Astrocyte (in vitro differentiated cells and primary cell): ENCODE data around the gene AUTS2. TPM values are rescaled to one million over a fixed set of nuclear protein-coding genes. Genes with fewer than 3 reads are reported as not detected.

Experiments
- DNase-seq: peaks from one replicate; pipeline ENCODE4 v3.0.0-alpha.2; 2010; ENCODE audit warnings: low read depth
- FAIRE-seq: peaks from 2 replicates; lab custom pipeline; 2011; peaks lifted over from hg19 to GRCh38; lab: Jason Lieb, UNC
- H2AFZ ChIP-seq: 2 replicates; pipeline ENCODE4 v1.6.0; 2012; ENCODE audit warnings: low read depth, low read length, inconsistent platforms
- H3K27ac ChIP-seq: 2 replicates; pipeline ENCODE4 v1.5.1; 2011; ENCODE audit warnings: low read depth, low read length, inconsistent platforms
- H3K27me3 ChIP-seq: 2 replicates; pipeline ENCODE4 v1.6.0; 2011; ENCODE audit warnings: low read length, inconsistent platforms; ENCODE audit not compliant: insufficient read depth
- H3K36me3 ChIP-seq: 2 replicates; pipeline ENCODE4 v1.5.1; 2011; ENCODE audit warnings: low read length, inconsistent platforms; ENCODE audit not compliant: insufficient read depth
- H3K4me1 ChIP-seq: 2 replicates; pipeline ENCODE4 v1.5.1; 2011; ENCODE audit warnings: low read length, inconsistent platforms; ENCODE audit not compliant: insufficient read depth
- H3K4me2 ChIP-seq: 2 replicates; pipeline ENCODE4 v1.6.0; 2012; ENCODE audit warnings: low read length, inconsistent platforms
- H3K4me3 ChIP-seq: 2 replicates; pipeline ENCODE4 v1.5.1; 2011; ENCODE audit warnings: low read depth, mild to moderate bottlenecking, low read length, inconsistent platforms; ENCODE audit not compliant: insufficient read depth
- H3K79me2 ChIP-seq: 2 replicates; pipeline ENCODE4 v1.6.0; 2012; ENCODE audit warnings: mild to moderate bottlenecking, low read length, inconsistent platforms; ENCODE audit not compliant: insufficient read depth
- H3K9ac ChIP-seq: 2 replicates; pipeline ENCODE4 v1.6.0; 2012; ENCODE audit warnings: mild to moderate bottlenecking, low read length, inconsistent platforms
- H3K9me3 ChIP-seq: 2 replicates; pipeline ENCODE4 v1.5.1; 2012; ENCODE audit warnings: low read depth, mild to moderate bottlenecking, low read length, inconsistent platforms; ENCODE audit not compliant: insufficient read depth
- H4K20me1 ChIP-seq: 2 replicates; pipeline ENCODE4 v1.6.0; 2012; ENCODE audit warnings: low read length, inconsistent platforms; ENCODE audit not compliant: insufficient read depth
- H3K27ac Mint-ChIP-seq: one replicate; pipeline ENCODE4 v1.8.0; 2021; ENCODE audit warnings: mild to moderate bottlenecking, mixed read lengths; ENCODE audit not compliant: unreplicated experiment
- H3K27me3 Mint-ChIP-seq: one replicate; pipeline ENCODE4 v1.8.0; 2021; ENCODE audit warnings: low read depth, mixed read lengths; ENCODE audit not compliant: unreplicated experiment
- H3K36me3 Mint-ChIP-seq: one replicate; pipeline ENCODE4 v1.8.0; 2021; ENCODE audit warnings: low read depth, mixed read lengths; ENCODE audit not compliant: unreplicated experiment
- H3K4me1 Mint-ChIP-seq: one replicate; pipeline ENCODE4 v1.8.0; 2021; ENCODE audit warnings: low read depth, mixed read lengths; ENCODE audit not compliant: unreplicated experiment
- H3K4me3 Mint-ChIP-seq: one replicate; pipeline ENCODE4 v1.8.0; 2021; ENCODE audit warnings: mild to moderate bottlenecking, moderate library complexity, mixed read lengths; ENCODE audit not compliant: unreplicated experiment
- H3K9me3 Mint-ChIP-seq: one replicate; pipeline ENCODE4 v1.8.0; 2021; ENCODE audit warnings: mild to moderate bottlenecking, mixed read lengths; ENCODE audit not compliant: unreplicated experiment
- EZH2 ChIP-seq: IDR thresholded peaks from 2 replicates; pipeline ENCODE4 v1.6.1; 2012; ENCODE audit warnings: mild to moderate bottlenecking, low read length, inconsistent platforms; ENCODE audit not compliant: insufficient read depth
- total RNA-seq: library from RNA; stranded (reverse); gene quantifications from 2 replicates; pipeline ENCODE4 v1.2.1, GENCODE V29; 2021
- TF ChIP-seq, protein P1 (sequence below): IDR thresholded peaks from 2 replicates; pipeline ENCODE4 v1.5.1; 2011; ENCODE audit warnings: low read depth, mild to moderate bottlenecking, inconsistent platforms, low read length, moderate library complexity; ENCODE audit not compliant: insufficient read depth

AUTS2 gene
- total RNA-seq, 1 donor from 2014 or later, result 73.2 TPM

DNA sequence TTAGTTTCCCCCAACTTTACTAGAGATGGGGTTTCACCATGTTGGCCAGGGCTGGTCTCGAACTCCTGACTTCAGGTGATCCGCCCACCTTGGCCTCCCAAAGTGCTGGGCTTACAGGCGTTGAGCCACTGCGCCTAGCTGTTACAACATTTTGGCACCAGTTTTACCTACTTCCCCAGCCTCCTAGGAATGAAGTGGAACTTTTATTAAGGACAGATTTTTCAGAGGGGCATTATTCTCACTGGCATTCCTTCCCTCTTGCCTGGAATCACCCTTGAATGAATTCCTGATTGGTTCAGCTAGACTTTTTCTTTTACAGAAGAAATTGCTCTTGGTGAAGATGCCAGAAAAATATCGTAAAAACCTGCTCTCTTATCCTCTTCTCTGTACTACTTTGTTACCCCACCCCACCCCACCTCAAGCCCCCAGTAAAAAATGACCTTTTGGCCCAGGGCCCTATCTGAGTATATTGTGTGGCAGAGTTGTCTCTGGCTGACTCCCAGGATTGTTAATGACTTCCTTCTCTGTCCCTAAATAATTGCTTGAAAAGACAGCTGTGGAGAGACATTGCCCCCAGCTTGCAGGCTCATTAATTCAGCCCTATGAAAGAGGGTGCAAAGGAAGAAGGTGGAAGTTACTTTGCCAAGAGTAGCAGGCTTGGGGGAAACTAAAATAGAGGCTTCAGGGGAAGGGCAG lies 189.6 kb downstream of the AUTS2 start:
- no peak for DNase-seq
- Histone ChIP-seq H3K27ac (no peak overlapping the region), H4K20me1 (peaks cover 48% of the 10 kb centered on the region), H3K27me3 (no peaks in the 10 kb centered on the region), H3K4me2 (no peak overlapping the region), H3K36me3 (no peaks in the 10 kb centered on the region), H3K9me3 (no peaks in the 10 kb centered on the region), H3K9ac (no peak overlapping the region), H3K4me1 (peaks cover 6% of the 10 kb centered on the region), H3K4me3 (no peak overlapping the region), H2AFZ (no peak overlapping the region), H3K79me2 (peaks cover 5% of the 10 kb centered on the region)
- no peak for TF ChIP-seq EZH2
- TF ChIP-seq, protein P1, sequence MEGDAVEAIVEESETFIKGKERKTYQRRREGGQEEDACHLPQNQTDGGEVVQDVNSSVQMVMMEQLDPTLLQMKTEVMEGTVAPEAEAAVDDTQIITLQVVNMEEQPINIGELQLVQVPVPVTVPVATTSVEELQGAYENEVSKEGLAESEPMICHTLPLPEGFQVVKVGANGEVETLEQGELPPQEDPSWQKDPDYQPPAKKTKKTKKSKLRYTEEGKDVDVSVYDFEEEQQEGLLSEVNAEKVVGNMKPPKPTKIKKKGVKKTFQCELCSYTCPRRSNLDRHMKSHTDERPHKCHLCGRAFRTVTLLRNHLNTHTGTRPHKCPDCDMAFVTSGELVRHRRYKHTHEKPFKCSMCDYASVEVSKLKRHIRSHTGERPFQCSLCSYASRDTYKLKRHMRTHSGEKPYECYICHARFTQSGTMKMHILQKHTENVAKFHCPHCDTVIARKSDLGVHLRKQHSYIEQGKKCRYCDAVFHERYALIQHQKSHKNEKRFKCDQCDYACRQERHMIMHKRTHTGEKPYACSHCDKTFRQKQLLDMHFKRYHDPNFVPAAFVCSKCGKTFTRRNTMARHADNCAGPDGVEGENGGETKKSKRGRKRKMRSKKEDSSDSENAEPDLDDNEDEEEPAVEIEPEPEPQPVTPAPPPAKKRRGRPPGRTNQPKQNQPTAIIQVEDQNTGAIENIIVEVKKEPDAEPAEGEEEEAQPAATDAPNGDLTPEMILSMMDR, result no peak
- FAIRE-seq, result no peak
- Mint-ChIP-seq H3K4me3 (no peak overlapping the region), H3K9me3 (no peaks in the 10 kb centered on the region), H3K4me1 (peaks cover 9% of the 10 kb centered on the region), H3K27me3 (no peaks in the 10 kb centered on the region), H3K36me3 (no peaks in the 10 kb centered on the region), H3K27ac (no peak overlapping the region)

DNA sequence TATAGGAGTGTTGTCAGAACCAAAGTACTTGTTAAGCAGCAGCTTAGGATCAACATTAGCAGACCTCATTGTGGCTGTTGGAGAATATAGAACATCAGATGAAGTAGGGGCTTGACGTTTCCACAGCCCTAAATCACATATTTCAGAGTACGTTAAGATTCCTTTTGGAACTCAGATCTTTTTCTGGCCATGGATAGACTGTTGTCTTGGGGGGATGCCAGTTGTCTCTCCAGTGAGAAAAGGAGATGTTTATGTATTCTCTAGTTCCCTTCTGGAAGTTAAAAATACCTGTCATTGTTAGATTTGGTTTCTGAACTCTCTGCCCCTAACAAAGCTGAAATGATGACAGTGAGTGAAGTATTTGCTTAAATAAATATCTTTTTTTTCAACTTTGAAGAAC lies 191.3 kb downstream of the AUTS2 start:
- H3K36me3 ChIP-seq, result no peaks in the 10 kb centered on the region
- TF ChIP-seq, protein P1, result no peak
- no peak overlapping the region for H3K4me2 ChIP-seq
- H3K9me3 ChIP-seq, result no peaks in the 10 kb centered on the region
- H3K4me3 ChIP-seq, result no peak overlapping the region
- FAIRE-seq (no peak), DNase-seq (no peak)
- H3K27me3 Mint-ChIP-seq, result no peaks in the 10 kb centered on the region
- H3K27ac Mint-ChIP-seq, result no peak overlapping the region
- H3K27ac ChIP-seq, result no peak overlapping the region
- no peaks in the 10 kb centered on the region for H3K36me3 Mint-ChIP-seq
- no peak overlapping the region for H2AFZ ChIP-seq
- H3K27me3 ChIP-seq, result no peaks in the 10 kb centered on the region
- no peaks in the 10 kb centered on the region for H3K4me1 ChIP-seq
- H3K79me2 ChIP-seq, result peaks cover 5% of the 10 kb centered on the region
- H4K20me1 ChIP-seq, result peaks cover 41% of the 10 kb centered on the region
- H3K9ac ChIP-seq, result no peak overlapping the region
- no peaks in the 10 kb centered on the region for H3K9me3 Mint-ChIP-seq
- peaks cover 9% of the 10 kb centered on the region for H3K4me1 Mint-ChIP-seq
- no peak overlapping the region for H3K4me3 Mint-ChIP-seq

DNA sequence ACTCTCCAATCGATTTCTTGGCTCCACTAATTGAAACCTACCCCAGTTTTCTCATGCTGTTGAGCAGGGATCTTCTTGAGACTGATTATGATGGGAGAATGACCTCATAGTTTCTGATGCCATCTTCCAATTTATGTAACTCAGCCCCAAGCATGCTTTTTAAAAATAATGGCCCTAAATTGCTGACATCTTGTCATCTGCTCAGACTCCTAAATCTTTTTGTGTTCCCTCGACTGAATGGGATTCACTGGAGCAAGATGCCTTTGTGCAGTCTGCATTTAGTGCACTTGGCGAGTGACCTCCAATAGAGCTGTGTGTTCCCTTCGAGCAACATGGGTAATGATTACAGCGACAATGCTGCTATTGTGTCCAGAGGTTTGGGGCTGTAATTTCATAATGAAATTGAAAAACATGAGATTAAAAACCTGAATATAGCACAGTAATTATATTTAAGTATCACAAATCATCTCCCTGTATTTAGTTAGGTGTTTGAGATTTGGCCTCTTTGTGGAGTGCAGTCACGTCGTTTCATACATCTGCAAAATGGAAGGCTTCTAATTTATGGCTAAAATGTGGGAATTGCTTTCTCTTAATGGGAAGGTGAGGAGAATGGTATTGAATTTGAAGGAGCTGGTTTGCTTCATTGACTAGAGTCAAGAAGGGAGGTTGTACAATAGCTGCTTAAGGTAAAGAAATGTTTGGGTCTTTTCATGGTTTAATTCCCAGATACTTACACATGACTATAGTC lies 192.9 kb downstream of the AUTS2 start:
- DNase-seq, result no peak
- no peaks in the 10 kb centered on the region for H3K4me1 ChIP-seq
- H3K4me2 ChIP-seq, result no peak overlapping the region
- no peaks in the 10 kb centered on the region for H3K9me3 ChIP-seq
- Mint-ChIP-seq H3K4me1 (peaks cover 9% of the 10 kb centered on the region), H3K9me3 (no peaks in the 10 kb centered on the region), H3K27me3 (no peaks in the 10 kb centered on the region), H3K27ac (no peak overlapping the region), H3K36me3 (no peaks in the 10 kb centered on the region), H3K4me3 (no peak overlapping the region)
- peaks cover 40% of the 10 kb centered on the region for H4K20me1 ChIP-seq
- no peak for FAIRE-seq
- no peak overlapping the region for H2AFZ ChIP-seq
- no peaks in the 10 kb centered on the region for H3K36me3 ChIP-seq
- H3K79me2 ChIP-seq, result no peaks in the 10 kb centered on the region
- no peak overlapping the region for H3K9ac ChIP-seq
- no peak overlapping the region for H3K4me3 ChIP-seq
- H3K27ac ChIP-seq, result no peak overlapping the region
- no peaks in the 10 kb centered on the region for H3K27me3 ChIP-seq
- no peak for TF ChIP-seq EZH2
- TF ChIP-seq, protein P1, result no peak
